ENCODE measurements around the gene HOTAIR. TPM values are rescaled to one million over a fixed set of nuclear protein-coding genes. Genes with fewer than 3 reads are reported as not detected.

HOTAIR gene
- total and polyA plus RNA-seq, 2 donors (not counting 3 experiments of a cell fraction or from before 2014, with no cell fraction given): not detected

GRCh38 chr12:54007538-54008259 lies 32.9 kb upstream of the HOTAIR start:
- CTCF ChIA-PET: interaction anchor here (0.9 to 17.0 kb wide), 9 partner anchors 8 to 251 kb away, joined by 3 to 616 read pairs (median 4); partner anchors contain the start of genes HOXC5, HOXC9 and SMUG1
- Histone ChIP-seq H3K4me1 (ENCODE audit: control insufficient read depth, extremely low read depth, insufficient read depth, low read length) (no peaks in the 10 kb centered on the region), H3K4me3 (replicated peaks in 1 of 3; ENCODE audit: insufficient read depth in 1 of 3, low read depth in 1 of 3, low read length in 3 of 3) (no peak overlapping the region), H4K20me1 (replicated peaks; ENCODE audit: control insufficient read depth, extremely low read depth, insufficient read depth, low read length) (no peaks in the 10 kb centered on the region), H2AFZ (ENCODE audit: low read depth, low read length) (no peak overlapping the region), H3K27ac (ENCODE audit: insufficient read depth, low read depth, low read length) (no peak overlapping the region), H3K4me2 (ENCODE audit: insufficient read depth, low read length) (no peak overlapping the region), H3K36me3 (ENCODE audit: control insufficient read depth in 2 of 2, extremely low read depth in 1 of 2, insufficient read depth in 2 of 2, low read length in 2 of 2) (no peaks in the 10 kb centered on the region), H3K27me3 (ENCODE audit: control insufficient read depth in 2 of 2, insufficient read depth in 2 of 2, low read length in 2 of 2) (peaks cover 76 to 88% of the 10 kb centered on the region in 2 experiments), H3K79me2 (ENCODE audit: control insufficient read depth, insufficient read depth, low read length) (no peaks in the 10 kb centered on the region), H3K9me1 (replicated peaks; ENCODE audit: control insufficient read depth, extremely low read depth, insufficient read depth, low read length) (no peaks in the 10 kb centered on the region), H3K9me3 (replicated peaks; ENCODE audit: control insufficient read depth, insufficient read depth, low read length) (no peaks in the 10 kb centered on the region), H3K9ac (replicated peaks; ENCODE audit: extremely low read depth, insufficient read depth, low read length) (no peak overlapping the region)
- dilution Hi-C loops (cut with MboI; ENCODE audit: extremely low pct_ligation_motif_present, low sequenced_read_pairs): no loop called here
- no TSS peak for BruUV-seq (replicated peaks)
- TF ChIP-seq EZH2 (IDR thresholded peaks at IDR 0.05; ENCODE audit: borderline replicate concordance, low read depth, low read length, severe bottlenecking): no peak
- TF ChIP-seq MYC (IDR thresholded peaks at IDR 0.05; ENCODE audit: low read depth, low read length): no peak
- TF ChIP-seq JUN (IDR thresholded peaks at IDR 0.05; ENCODE audit: borderline replicate concordance, insufficient read depth, insufficient read length, low read depth): no peak
- no peak for TF ChIP-seq GATA2 (IDR thresholded peaks at IDR 0.05; ENCODE audit: insufficient read depth, insufficient read length, low read depth, low read length)
- no peak for TF ChIP-seq MAX (IDR thresholded peaks at IDR 0.05; ENCODE audit: insufficient read depth, insufficient read length)
- no peak for TF ChIP-seq CTCF (IDR thresholded peaks at IDR 0.05; ENCODE audit: extremely low read depth in 1 of 2, insufficient read depth in 1 of 2, low read depth in 1 of 2, low read length in 2 of 2)
- no peak for TF ChIP-seq POLR2AphosphoS5 (IDR thresholded peaks at IDR 0.05; ENCODE audit: insufficient read depth, low read depth, low read length)
- no peak for TF ChIP-seq FOS (IDR thresholded peaks at IDR 0.05; ENCODE audit: borderline replicate concordance, insufficient read depth, low read length)
- TF ChIP-seq POLR2A (IDR thresholded peaks at IDR 0.05; ENCODE audit: low read depth, low read length): no peak
- intact Hi-C loops (cut with micrococcal nuclease): loop anchor here (10.0 kb wide), 1 partner anchor 357 kb away; the partner anchor contains the start of gene GPR84
- DNase-seq (ENCODE audit: low read depth, low spot score) (no peak), FAIRE-seq (no peak)
- POLR2A ChIA-PET: no interaction called here
